ENCODE measurements around the gene ELAC2.

- no peak for TF ChIP-seq CTCF (IDR thresholded peaks at IDR 0.05 in 8 of 11, conservative IDR thresholded peaks at IDR 0.05 in 3 of 11)
- TF ChIP-seq POLR2AphosphoS5 (IDR thresholded peaks at IDR 0.05), result peak in 1 of 3 donors; percentile 16
- TF ChIP-seq POLR2A (IDR thresholded peaks at IDR 0.05), result no peak
Observed at GRCh38 chr17:12994341-12995074, 23.3 kb downstream of the ELAC2 start.

All from spleen (tissue), 7 donors.